ENCODE results near the gene CPTP. TPM values are rescaled to one million over a fixed set of nuclear protein-coding genes. Genes with fewer than 3 reads are reported as not detected.

The CPTP gene
- total RNA-seq, 1 donor from 2014 or later, result 18.7 TPM

DNA sequence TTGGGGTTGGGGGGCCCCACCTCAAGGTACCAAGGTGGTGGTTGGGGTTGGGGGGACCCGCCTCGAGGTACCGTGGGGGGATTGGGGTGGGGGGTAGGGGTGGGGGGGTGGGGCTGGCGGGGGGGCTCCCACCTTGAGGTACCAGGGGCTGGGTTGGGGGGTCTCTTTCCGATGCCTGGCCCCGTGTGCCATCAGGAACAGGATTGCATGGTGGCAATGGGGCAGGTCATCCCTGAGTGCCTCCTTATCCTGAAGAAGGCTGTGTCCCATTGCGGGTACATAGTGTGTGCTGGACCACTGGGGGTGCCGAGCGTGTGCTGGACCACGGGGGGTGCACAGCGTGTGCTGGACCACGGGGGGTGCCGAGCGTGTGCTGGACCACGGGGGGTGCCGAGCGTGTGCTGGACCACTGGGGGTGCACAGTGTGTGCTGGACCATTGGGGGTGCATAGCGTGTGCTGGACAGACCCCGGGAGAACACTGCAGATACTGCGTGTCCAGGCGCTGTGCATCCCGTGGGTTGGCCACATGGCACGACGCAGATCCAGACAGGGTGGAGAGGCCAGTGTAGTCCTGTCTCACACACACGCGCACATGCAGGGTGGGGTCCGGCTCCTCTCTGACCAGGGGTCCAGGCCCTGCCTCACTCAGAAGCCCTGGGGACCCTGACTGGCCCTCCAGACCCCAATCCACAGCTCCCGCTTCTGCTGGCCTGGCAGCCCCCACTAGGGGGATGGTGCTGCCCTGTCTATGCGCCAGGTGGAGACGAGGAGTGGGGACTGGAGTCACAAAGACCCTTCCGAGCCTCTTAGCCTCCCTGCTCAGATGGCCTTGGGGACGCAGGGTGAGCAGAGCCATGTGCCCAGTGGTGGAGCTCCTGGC lies 40.1 kb upstream of the CPTP start:
- Mint-ChIP-seq H3K9me3 (ENCODE audit: unreplicated experiment) (peaks cover 4% of the 10 kb centered on the region), H3K27ac (ENCODE audit: unreplicated experiment) (no peak overlapping the region), H3K4me3 (ENCODE audit: unreplicated experiment) (no peak overlapping the region), H3K27me3 (ENCODE audit: unreplicated experiment) (peaks cover 7% of the 10 kb centered on the region), H3K36me3 (ENCODE audit: unreplicated experiment) (no peaks in the 10 kb centered on the region), H3K4me1 (ENCODE audit: low read depth, unreplicated experiment) (no peaks in the 10 kb centered on the region)
- TF ChIP-seq, protein P1, sequence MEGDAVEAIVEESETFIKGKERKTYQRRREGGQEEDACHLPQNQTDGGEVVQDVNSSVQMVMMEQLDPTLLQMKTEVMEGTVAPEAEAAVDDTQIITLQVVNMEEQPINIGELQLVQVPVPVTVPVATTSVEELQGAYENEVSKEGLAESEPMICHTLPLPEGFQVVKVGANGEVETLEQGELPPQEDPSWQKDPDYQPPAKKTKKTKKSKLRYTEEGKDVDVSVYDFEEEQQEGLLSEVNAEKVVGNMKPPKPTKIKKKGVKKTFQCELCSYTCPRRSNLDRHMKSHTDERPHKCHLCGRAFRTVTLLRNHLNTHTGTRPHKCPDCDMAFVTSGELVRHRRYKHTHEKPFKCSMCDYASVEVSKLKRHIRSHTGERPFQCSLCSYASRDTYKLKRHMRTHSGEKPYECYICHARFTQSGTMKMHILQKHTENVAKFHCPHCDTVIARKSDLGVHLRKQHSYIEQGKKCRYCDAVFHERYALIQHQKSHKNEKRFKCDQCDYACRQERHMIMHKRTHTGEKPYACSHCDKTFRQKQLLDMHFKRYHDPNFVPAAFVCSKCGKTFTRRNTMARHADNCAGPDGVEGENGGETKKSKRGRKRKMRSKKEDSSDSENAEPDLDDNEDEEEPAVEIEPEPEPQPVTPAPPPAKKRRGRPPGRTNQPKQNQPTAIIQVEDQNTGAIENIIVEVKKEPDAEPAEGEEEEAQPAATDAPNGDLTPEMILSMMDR (IDR thresholded peaks at IDR 0.05; ENCODE audit: partially characterized antibody, unreplicated experiment), result no peak
- DNase-seq, result peak; percentile 25

DNA sequence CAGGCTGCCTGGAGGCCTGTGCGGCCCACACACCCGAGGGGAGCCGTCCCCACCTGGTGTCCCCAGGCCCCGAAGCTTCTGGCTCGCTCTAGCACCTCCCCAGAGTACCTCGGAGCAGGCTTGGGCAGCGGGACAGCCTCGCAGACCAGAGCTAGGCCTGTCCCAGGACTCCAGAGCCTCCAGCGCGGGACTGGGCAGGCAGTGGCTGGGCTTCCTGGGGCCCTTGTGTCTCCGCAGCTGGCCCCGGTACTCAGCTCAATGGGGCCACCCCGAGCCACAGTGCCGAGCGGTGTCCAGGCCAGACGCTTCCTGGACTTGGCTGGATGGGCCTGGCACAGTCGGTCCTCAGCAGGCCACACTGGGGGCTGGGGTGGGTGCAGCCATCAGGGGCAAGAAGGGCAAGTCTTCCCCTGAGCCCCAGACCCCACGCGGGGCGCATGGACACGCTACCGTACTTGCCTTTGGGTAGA lies 39.5 kb upstream of the CPTP start:
- Mint-ChIP-seq H3K9me3 (ENCODE audit: unreplicated experiment) (peaks cover 4% of the 10 kb centered on the region), H3K36me3 (ENCODE audit: unreplicated experiment) (no peaks in the 10 kb centered on the region), H3K4me3 (ENCODE audit: unreplicated experiment) (no peak overlapping the region), H3K27ac (ENCODE audit: unreplicated experiment) (no peak overlapping the region), H3K4me1 (ENCODE audit: low read depth, unreplicated experiment) (no peaks in the 10 kb centered on the region), H3K27me3 (ENCODE audit: unreplicated experiment) (peaks cover 8% of the 10 kb centered on the region)
- DNase-seq, result peak; percentile 19
- TF ChIP-seq, protein P1 (IDR thresholded peaks at IDR 0.05; ENCODE audit: partially characterized antibody, unreplicated experiment), result no peak

DNA sequence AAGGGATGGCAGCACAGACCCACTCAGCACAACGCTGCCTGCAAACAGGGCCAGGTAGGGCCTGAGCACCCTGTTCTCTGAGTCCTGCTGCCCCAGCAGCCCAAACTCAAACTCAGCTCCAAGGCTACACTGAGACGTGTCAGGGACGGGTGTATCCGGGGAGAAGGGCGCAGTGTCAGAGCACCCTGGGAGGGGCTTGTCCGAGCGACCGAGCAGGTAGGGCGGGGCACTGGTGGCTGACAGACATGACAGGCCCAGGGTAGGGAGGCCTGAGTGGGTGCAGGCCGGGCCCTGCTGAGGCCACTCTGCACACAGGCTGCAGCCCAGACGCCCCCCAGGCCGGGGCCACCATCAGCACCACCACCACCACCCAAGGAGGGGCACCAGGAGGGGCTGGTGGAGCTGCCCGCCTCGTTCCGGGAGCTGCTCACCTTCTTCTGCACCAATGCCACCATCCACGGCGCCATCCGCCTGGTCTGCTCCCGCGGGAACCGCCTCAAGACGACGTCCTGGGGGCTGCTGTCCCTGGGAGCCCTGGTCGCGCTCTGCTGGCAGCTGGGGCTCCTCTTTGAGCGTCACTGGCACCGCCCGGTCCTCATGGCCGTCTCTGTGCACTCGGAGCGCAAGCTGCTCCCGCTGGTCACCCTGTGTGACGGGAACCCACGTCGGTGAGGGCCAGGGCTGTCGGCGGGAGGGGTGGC lies 38.8 kb upstream of the CPTP start:
- TF ChIP-seq, protein P1 (IDR thresholded peaks at IDR 0.05; ENCODE audit: partially characterized antibody, unreplicated experiment), result no peak
- Mint-ChIP-seq H3K4me1 (ENCODE audit: low read depth, unreplicated experiment) (no peaks in the 10 kb centered on the region), H3K4me3 (ENCODE audit: unreplicated experiment) (no peak overlapping the region), H3K27me3 (ENCODE audit: unreplicated experiment) (peaks cover 12% of the 10 kb centered on the region), H3K36me3 (ENCODE audit: unreplicated experiment) (no peaks in the 10 kb centered on the region), H3K9me3 (ENCODE audit: unreplicated experiment) (peaks cover 4% of the 10 kb centered on the region), H3K27ac (ENCODE audit: unreplicated experiment) (no peak overlapping the region)
- peak; percentile 34 for DNase-seq

DNA sequence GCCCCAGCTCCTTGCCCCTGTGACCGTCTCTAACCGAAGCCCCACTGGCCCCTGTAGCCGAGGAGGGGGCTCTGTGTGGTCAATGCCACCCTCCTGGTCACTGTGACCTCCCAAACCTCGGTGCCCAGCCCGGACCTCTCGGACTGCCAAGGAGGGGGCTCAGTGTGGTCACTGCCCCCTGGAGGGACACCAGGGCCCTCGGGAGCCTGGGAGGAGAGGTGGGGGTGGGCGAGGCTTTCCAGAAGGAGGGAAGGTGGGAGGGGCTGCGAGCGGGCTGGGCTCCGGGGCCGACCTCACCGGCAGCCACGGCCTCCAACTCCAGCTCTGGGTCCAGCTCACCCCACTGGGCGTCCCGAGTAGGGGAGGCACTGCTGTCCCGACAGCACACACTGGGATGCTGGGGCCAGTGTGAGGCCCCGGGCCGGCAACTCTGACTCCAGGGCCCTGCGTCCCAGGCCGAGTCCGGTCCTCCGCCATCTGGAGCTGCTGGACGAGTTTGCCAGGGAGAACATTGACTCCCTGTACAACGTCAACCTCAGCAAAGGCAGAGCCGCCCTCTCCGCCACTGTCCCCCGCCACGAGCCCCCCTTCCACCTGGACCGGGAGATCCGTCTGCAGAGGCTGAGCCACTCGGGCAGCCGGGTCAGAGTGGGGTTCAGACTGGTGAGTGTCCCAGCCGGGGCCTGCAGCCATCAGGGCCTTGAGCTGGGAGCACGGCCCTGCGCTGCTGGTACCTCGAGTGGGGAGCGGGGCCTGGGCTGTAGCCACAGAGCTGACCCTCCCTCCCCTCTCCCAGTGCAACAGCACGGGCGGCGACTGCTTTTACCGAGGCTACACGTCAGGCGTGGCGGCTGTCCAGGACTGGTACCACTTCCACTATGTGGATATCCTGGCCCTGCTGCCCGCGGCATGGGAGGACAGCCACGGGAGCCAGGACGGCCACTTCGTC lies 38.0 kb upstream of the CPTP start:
- Mint-ChIP-seq H3K4me1 (ENCODE audit: low read depth, unreplicated experiment) (no peaks in the 10 kb centered on the region), H3K36me3 (ENCODE audit: unreplicated experiment) (no peaks in the 10 kb centered on the region), H3K27me3 (ENCODE audit: unreplicated experiment) (peaks cover 12% of the 10 kb centered on the region), H3K27ac (ENCODE audit: unreplicated experiment) (no peak overlapping the region), H3K9me3 (ENCODE audit: unreplicated experiment) (peaks cover 6% of the 10 kb centered on the region), H3K4me3 (ENCODE audit: unreplicated experiment) (no peak overlapping the region)
- TF ChIP-seq, protein P1 (IDR thresholded peaks at IDR 0.05; ENCODE audit: partially characterized antibody, unreplicated experiment), result no peak
- peak; percentile 22 for DNase-seq

Measured in glutamatergic neuron (in vitro differentiated cells).